Activated CD8-positive, alpha-beta T cell treated with anti-CD3 and anti-CD28 coated beads for 36 hours (primary cell): ENCODE results near the gene HMCN2. TPM values are rescaled to one million over a fixed set of nuclear protein-coding genes. Genes with fewer than 3 reads are reported as not detected.

Source experiments
- ATAC-seq: fragments of 200-7000 bp; cut with Tn5 transposase; one replicate; pipeline ENCODE4 v1.10.0; 2021; ENCODE audit warnings: mild to moderate bottlenecking, moderate library complexity
- CTCF ChIA-PET: fragments of 350-600 bp; sonication (Branson Sonifier 250); formaldehyde crosslinking; loops from one replicate; lab custom pipeline; 2021; ENCODE audit warnings: antibody characterized with exemption; lab: Charles Lee
- POLR2A ChIA-PET: fragments of 350-600 bp; sonication (Branson Sonifier 250); formaldehyde crosslinking; loops from one replicate; lab custom pipeline; 2021; ENCODE audit warnings: antibody characterized with exemption; lab: Charles Lee
- DNase-seq: peaks from one replicate; pipeline ENCODE4 v3.0.0-alpha.2; 2020
- H3K27ac Mint-ChIP-seq: one replicate; pipeline ENCODE4 v1.8.0; 2021; ENCODE audit warnings: mild to moderate bottlenecking, mixed read lengths
- H3K27me3 Mint-ChIP-seq: one replicate; pipeline ENCODE4 v1.8.0; 2021; ENCODE audit warnings: mixed read lengths
- H3K36me3 Mint-ChIP-seq: one replicate; pipeline ENCODE4 v1.8.0; 2021; ENCODE audit warnings: low read depth, mixed read lengths
- H3K4me1 Mint-ChIP-seq: one replicate; pipeline ENCODE4 v1.8.0; 2021; ENCODE audit warnings: low read depth, mixed read lengths
- H3K4me3 Mint-ChIP-seq: one replicate; pipeline ENCODE4 v1.8.0; 2021; ENCODE audit warnings: mild to moderate bottlenecking, moderate library complexity, mixed read lengths
- H3K9me3 Mint-ChIP-seq: one replicate; pipeline ENCODE4 v1.8.0; 2021; ENCODE audit warnings: mixed read lengths
- intact Hi-C: fragments of 100-400 bp; cut with micrococcal nuclease; formaldehyde crosslinking; loops from one replicate; pipeline ENCODE4 v1.10.0; 2022
- total RNA-seq, 2 experiments: library from RNA; stranded (reverse); gene quantifications; one replicate each; pipeline ENCODE4 v1.2.3, GENCODE V29; 2021
- TF ChIP-seq, protein P1 (sequence below): fragments of 200-600 bp; IDR thresholded peaks from one replicate; pipeline ENCODE4 v1.8.0; 2022; ENCODE audit warnings: antibody characterized with exemption, mild to moderate bottlenecking

The HMCN2 gene
- total RNA-seq, 2 experiments from 2014 or later = not detected

DNA sequence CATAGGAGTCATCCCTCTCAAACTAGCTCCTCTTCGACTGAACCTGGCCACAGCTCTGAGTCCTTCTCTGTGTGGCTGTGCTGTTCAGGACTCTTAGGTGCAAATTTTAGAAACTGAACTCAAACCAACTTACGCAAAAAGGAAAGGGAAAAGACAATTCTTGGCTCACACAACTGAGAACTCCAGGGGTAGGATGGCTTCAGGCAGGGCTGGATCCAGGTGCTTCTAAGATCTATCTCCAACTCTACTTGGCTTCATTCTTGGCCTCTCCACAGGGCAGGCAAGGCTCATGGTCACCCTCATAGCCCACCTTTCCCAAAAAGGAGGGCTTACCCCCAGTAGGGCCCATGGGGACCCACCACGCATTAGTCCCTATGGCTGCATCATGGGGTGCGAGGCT lies 187.3 kb downstream of the HMCN2 start:
- DNase-seq (no peak), ATAC-seq (no peak)
- Mint-ChIP-seq H3K36me3 (peaks cover 2% of the 10 kb centered on the region), H3K27ac (no peak overlapping the region), H3K9me3 (no peaks in the 10 kb centered on the region), H3K27me3 (peaks cover 17% of the 10 kb centered on the region), H3K4me1 (peaks cover 5% of the 10 kb centered on the region), H3K4me3 (no peak overlapping the region)
- CTCF ChIA-PET = interaction anchor here (1.3 to 1.6 kb wide), 2 partner anchors 231 to 249 kb away, joined by 4 to 6 read pairs; no protein-coding TSS in a partner anchor
- TF ChIP-seq, protein P1, sequence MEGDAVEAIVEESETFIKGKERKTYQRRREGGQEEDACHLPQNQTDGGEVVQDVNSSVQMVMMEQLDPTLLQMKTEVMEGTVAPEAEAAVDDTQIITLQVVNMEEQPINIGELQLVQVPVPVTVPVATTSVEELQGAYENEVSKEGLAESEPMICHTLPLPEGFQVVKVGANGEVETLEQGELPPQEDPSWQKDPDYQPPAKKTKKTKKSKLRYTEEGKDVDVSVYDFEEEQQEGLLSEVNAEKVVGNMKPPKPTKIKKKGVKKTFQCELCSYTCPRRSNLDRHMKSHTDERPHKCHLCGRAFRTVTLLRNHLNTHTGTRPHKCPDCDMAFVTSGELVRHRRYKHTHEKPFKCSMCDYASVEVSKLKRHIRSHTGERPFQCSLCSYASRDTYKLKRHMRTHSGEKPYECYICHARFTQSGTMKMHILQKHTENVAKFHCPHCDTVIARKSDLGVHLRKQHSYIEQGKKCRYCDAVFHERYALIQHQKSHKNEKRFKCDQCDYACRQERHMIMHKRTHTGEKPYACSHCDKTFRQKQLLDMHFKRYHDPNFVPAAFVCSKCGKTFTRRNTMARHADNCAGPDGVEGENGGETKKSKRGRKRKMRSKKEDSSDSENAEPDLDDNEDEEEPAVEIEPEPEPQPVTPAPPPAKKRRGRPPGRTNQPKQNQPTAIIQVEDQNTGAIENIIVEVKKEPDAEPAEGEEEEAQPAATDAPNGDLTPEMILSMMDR = no peak
- intact Hi-C loops = no loop called here
- POLR2A ChIA-PET = interaction anchor here (0.8 kb wide), 1 partner anchor 70 kb away, joined by 3 read pairs; no protein-coding TSS in a partner anchor

DNA sequence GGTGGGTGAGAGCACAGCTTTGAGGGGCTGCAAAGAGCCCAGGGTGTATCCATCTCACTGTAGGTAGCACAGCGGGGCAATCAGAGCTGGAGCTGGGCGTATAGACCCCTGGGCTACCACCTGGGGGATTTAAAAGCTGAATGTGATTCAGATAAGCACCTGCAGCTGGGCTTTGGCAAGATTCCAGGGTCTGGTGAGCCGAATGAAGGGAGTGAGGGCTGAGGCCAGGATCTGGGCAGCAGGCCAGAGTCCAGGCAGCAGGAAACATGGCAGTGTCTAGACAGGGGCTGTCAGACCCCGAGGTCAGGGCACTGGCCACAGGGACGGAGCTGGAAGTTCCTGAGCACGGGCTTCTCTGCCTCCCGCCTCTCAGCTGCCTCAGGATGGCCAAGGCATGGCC lies 187.9 kb downstream of the HMCN2 start:
- POLR2A ChIA-PET = no interaction called here
- DNase-seq (no peak), ATAC-seq (no peak)
- no peaks in the 10 kb centered on the region for H3K36me3 Mint-ChIP-seq
- H3K4me3 Mint-ChIP-seq = no peak overlapping the region
- intact Hi-C loops = no loop called here
- peaks cover 14% of the 10 kb centered on the region for H3K27me3 Mint-ChIP-seq
- no peaks in the 10 kb centered on the region for H3K4me1 Mint-ChIP-seq
- CTCF ChIA-PET = interaction anchor here (1.3 to 1.6 kb wide), 3 partner anchors 229 to 248 kb away, joined by 4 to 12 read pairs (median 6); no protein-coding TSS in a partner anchor
- no peak overlapping the region for H3K27ac Mint-ChIP-seq
- TF ChIP-seq, protein P1 = no peak
- no peaks in the 10 kb centered on the region for H3K9me3 Mint-ChIP-seq

DNA sequence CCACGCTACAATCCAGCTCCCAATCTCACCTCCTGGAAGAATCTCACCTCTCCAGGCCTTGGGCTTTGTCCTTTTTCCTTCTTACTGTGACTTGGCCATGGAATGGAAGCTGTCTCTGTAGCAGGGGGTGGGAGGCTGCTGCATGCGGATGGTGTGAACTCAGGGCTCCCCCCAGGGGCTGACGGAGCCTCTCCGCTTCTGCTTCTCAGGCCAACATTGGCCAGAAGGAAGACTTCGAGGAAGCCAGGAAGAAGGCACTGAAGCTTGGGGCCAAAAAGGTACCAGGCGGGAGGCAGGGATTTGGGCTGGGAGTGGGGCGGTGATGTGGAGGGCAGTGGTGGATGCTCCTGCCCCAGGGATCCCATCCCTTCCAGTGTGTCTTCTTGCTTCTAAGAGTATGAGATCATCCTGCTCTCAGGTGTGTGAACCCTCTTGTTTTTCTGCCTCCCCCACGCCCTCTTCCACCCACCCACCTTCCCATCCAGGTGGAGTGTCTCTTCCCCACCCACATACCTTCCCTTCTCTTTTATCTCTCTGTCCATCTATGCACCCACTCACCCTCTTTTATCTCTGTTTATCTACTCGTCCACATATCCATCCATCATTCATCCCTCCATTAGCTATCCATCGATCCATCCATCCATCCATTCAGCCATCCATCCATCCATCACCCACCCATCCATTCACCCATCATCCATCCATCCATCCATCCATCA lies 188.7 kb downstream of the HMCN2 start:
- POLR2A ChIA-PET = no interaction called here
- CTCF ChIA-PET = interaction anchor here (1.3 to 1.6 kb wide), 3 partner anchors 228 to 247 kb away, joined by 4 to 12 read pairs (median 6); no protein-coding TSS in a partner anchor
- Mint-ChIP-seq H3K27ac (no peak overlapping the region), H3K4me3 (no peak overlapping the region), H3K27me3 (peaks cover 15% of the 10 kb centered on the region), H3K4me1 (no peaks in the 10 kb centered on the region), H3K9me3 (no peaks in the 10 kb centered on the region), H3K36me3 (no peaks in the 10 kb centered on the region)
- no peak for DNase-seq
- TF ChIP-seq, protein P1 = no peak
- no peak for ATAC-seq
- intact Hi-C loops = no loop called here

DNA sequence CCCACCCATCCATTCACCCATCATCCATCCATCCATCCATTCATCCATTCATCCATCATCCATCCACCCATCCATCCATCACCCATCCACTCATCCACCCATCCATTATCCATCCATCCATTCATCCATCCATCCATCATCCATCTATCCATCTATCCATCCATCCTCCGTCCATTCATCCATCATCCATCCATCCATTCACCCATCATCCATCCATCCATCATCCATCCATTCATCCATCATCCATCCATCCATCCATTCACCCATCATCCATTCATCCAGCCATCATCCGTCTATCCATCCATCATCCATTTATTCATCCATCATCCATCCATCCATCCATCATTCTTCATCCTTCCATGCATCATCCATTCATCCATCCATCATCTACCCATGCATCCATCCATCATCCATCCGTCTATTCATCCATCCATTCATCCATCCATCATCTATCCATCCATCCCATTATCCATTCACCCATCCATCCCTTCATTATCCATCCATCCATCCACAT lies 189.3 kb downstream of the HMCN2 start:
- CTCF ChIA-PET = no interaction called here
- ATAC-seq (no peak), DNase-seq (no peak)
- Mint-ChIP-seq H3K27ac (no peak overlapping the region), H3K4me1 (no peaks in the 10 kb centered on the region), H3K36me3 (no peaks in the 10 kb centered on the region), H3K27me3 (peaks cover 12% of the 10 kb centered on the region), H3K4me3 (no peak overlapping the region), H3K9me3 (no peaks in the 10 kb centered on the region)
- TF ChIP-seq, protein P1 = no peak
- POLR2A ChIA-PET = no interaction called here
- intact Hi-C loops = no loop called here
